ENCODE results near the gene CFAP46.
"Not testable (repeated sequence)": the region's sequence is repeated elsewhere in the genome, so short reads cannot be mapped to it uniquely, and the experiment has no call there.

The CFAP46 gene

DNA sequence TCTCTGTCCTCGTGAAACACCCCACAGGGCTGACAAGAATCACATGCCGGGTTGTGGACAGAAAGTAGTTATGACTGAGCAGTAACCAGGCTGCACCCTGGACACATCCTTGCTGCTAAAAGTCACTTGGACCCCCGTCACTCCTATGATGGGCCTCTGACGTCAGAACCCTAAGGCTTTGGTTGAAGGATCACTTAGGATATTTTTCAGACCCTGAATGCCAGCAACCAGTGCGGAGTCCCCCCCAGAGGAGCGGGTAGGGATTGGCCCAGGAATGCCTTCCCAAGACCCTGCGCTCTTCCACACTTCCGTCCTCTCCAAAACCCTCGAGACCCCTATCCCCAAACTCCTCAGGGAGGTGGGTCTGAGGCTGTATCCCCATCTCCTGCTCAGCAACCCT, 52.1 kb downstream of the CFAP46 start:
- Histone ChIP-seq H4K20me1 (ENCODE audit: insufficient read depth, low read length) (0 out of 2 replicates have a peak, but pooled peaks cover 4% of the 10 kb centered on the region), H3K27me3 (ENCODE audit: insufficient read depth, low read length, poor library complexity) (peaks cover 7% of the 10 kb centered on the region), H3K79me2 (ENCODE audit: insufficient read depth, low read length) (no peaks in the 10 kb centered on the region), H3K4me3 (ENCODE audit: low read depth in 1 of 2, low read length in 2 of 2) (no peak overlapping the region), H3K4me1 (ENCODE audit: insufficient read depth, low read length) (no peaks in the 10 kb centered on the region), H2AFZ (ENCODE audit: low read depth, low read length) (no peak overlapping the region), H3K27ac (ENCODE audit: low read length) (no peak overlapping the region), H3K36me3 (ENCODE audit: insufficient read depth, low read length) (no peaks in the 10 kb centered on the region), H3K9ac (ENCODE audit: low read depth, low read length) (no peak overlapping the region), H3K4me2 (ENCODE audit: insufficient read depth, low read length) (no peak overlapping the region), H3K9me3 (ENCODE audit: insufficient read depth, low read length, severe bottlenecking) (no peaks in the 10 kb centered on the region)
- ATAC-seq (ENCODE audit: insufficient read depth, low read depth) (no peak), DNase-seq (no peak)
- no peak for TF ChIP-seq EZH2 (IDR thresholded peaks at IDR 0.05; ENCODE audit: borderline replicate concordance, low read depth, low read length, severe bottlenecking)
- TF ChIP-seq, protein P1, sequence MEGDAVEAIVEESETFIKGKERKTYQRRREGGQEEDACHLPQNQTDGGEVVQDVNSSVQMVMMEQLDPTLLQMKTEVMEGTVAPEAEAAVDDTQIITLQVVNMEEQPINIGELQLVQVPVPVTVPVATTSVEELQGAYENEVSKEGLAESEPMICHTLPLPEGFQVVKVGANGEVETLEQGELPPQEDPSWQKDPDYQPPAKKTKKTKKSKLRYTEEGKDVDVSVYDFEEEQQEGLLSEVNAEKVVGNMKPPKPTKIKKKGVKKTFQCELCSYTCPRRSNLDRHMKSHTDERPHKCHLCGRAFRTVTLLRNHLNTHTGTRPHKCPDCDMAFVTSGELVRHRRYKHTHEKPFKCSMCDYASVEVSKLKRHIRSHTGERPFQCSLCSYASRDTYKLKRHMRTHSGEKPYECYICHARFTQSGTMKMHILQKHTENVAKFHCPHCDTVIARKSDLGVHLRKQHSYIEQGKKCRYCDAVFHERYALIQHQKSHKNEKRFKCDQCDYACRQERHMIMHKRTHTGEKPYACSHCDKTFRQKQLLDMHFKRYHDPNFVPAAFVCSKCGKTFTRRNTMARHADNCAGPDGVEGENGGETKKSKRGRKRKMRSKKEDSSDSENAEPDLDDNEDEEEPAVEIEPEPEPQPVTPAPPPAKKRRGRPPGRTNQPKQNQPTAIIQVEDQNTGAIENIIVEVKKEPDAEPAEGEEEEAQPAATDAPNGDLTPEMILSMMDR (IDR thresholded peaks at IDR 0.05; ENCODE audit: borderline replicate concordance, extremely low read depth, low read length, poor library complexity, severe bottlenecking) = no peak

DNA sequence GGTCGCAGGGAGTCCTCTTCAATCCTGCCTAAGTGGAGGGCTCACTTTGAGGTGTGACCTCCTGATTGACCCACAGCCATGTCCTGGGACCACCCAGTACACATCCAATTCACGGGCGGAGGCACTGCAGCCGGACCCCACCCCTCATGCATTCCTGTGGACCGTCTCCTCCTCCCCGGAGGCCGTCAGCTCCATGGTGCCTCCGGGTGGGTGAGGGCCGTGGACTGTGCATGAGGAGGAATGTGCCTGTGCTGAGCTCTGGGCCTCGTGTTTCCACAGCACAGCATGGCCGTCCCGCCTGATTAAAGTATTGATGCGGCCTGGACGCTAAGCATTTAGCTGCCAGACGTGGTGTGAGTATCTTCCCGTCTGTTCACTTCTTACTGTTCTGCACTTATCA, 52.8 kb downstream of the CFAP46 start:
- no peaks in the 10 kb centered on the region for H3K4me1 ChIP-seq (ENCODE audit: insufficient read depth, low read length)
- no peak overlapping the region for H3K4me2 ChIP-seq (ENCODE audit: insufficient read depth, low read length)
- H2AFZ ChIP-seq (ENCODE audit: low read depth, low read length) = no peak overlapping the region
- no peaks in the 10 kb centered on the region for H3K36me3 ChIP-seq (ENCODE audit: insufficient read depth, low read length)
- H3K9me3 ChIP-seq (ENCODE audit: insufficient read depth, low read length, severe bottlenecking) = no peaks in the 10 kb centered on the region
- ATAC-seq (ENCODE audit: insufficient read depth, low read depth) (no peak), DNase-seq (no peak)
- no peak overlapping the region for H3K4me3 ChIP-seq (ENCODE audit: low read depth in 1 of 2, low read length in 2 of 2)
- H3K27ac ChIP-seq (ENCODE audit: low read length) = no peak overlapping the region
- H3K9ac ChIP-seq (ENCODE audit: low read depth, low read length) = no peak overlapping the region
- 0 out of 2 replicates have a peak, but pooled peaks cover 4% of the 10 kb centered on the region for H4K20me1 ChIP-seq (ENCODE audit: insufficient read depth, low read length)
- no peaks in the 10 kb centered on the region for H3K79me2 ChIP-seq (ENCODE audit: insufficient read depth, low read length)
- TF ChIP-seq, protein P1 (IDR thresholded peaks at IDR 0.05; ENCODE audit: borderline replicate concordance, extremely low read depth, low read length, poor library complexity, severe bottlenecking) = no peak
- TF ChIP-seq EZH2 (IDR thresholded peaks at IDR 0.05; ENCODE audit: borderline replicate concordance, low read depth, low read length, severe bottlenecking) = no peak
- peaks cover 3% of the 10 kb centered on the region for H3K27me3 ChIP-seq (ENCODE audit: insufficient read depth, low read length, poor library complexity)

DNA sequence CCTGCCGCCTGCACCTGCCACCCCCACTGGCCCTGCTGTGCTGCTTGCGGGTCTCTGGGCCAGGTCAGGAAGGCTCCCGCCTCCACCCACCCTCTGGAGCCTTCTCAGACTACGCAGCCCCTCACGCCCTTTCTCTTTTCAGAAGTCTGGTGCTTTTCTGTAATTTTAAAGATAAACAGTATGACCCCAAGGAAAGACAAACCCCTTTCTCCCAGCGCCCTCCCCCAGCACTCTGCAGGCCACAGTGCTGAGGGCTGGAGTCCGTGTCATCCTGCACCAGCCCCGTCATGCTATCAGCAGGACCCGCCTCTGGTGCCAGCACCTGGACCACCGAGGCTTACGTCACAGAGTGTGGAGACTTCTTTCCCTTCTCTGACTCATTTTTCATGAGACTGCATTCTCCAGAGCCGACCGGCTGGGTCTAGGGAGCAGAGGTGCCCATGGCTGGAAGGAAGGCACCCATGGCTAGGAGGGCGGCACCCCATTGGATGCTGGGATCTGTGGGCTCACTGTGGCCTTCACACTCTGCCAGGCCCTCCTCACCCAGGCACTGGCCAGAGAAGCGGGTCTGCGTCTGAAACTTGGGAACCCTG, 53.4 kb downstream of the CFAP46 start:
- H4K20me1 ChIP-seq (ENCODE audit: insufficient read depth, low read length) = 0 out of 2 replicates have a peak, but pooled peaks cover 4% of the 10 kb centered on the region
- H2AFZ ChIP-seq (ENCODE audit: low read depth, low read length) = no peak overlapping the region
- no peak overlapping the region for H3K9ac ChIP-seq (ENCODE audit: low read depth, low read length)
- no peaks in the 10 kb centered on the region for H3K36me3 ChIP-seq (ENCODE audit: insufficient read depth, low read length)
- peaks cover 3% of the 10 kb centered on the region for H3K27me3 ChIP-seq (ENCODE audit: insufficient read depth, low read length, poor library complexity)
- no peaks in the 10 kb centered on the region for H3K4me1 ChIP-seq (ENCODE audit: insufficient read depth, low read length)
- H3K4me2 ChIP-seq (ENCODE audit: insufficient read depth, low read length) = no peak overlapping the region
- ATAC-seq (ENCODE audit: insufficient read depth, low read depth) (no peak), DNase-seq (no peak)
- no peak overlapping the region for H3K27ac ChIP-seq (ENCODE audit: low read length)
- no peak overlapping the region for H3K4me3 ChIP-seq (ENCODE audit: low read depth in 1 of 2, low read length in 2 of 2)
- TF ChIP-seq, protein P1 (IDR thresholded peaks at IDR 0.05; ENCODE audit: borderline replicate concordance, extremely low read depth, low read length, poor library complexity, severe bottlenecking) = no peak
- TF ChIP-seq EZH2 (IDR thresholded peaks at IDR 0.05; ENCODE audit: borderline replicate concordance, low read depth, low read length, severe bottlenecking) = no peak
- no peaks in the 10 kb centered on the region for H3K79me2 ChIP-seq (ENCODE audit: insufficient read depth, low read length)
- H3K9me3 ChIP-seq (ENCODE audit: insufficient read depth, low read length, severe bottlenecking) = no peaks in the 10 kb centered on the region

DNA sequence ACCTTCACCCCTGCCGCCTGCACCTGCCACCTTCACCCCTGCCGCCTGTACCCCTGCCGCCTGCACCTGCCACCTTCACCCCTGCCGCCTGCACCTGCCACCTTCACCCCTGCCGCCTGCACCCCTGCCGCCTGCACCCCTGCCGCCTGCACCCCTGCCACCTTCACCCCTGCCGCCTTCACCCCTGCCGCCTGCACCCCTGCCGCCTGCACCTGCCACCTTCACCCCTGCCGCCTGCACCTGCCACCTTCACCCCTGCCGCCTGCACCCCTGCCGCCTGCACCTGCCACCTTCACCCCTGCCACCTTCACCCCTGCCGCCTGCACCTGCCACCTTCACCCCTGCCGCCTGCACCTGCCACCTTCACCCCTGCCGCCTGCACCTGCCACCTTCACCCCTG, 53.9 kb downstream of the CFAP46 start:
- not testable (repeated sequence) for H3K36me3 ChIP-seq (ENCODE audit: insufficient read depth, low read length); DNase-seq; H3K4me3 ChIP-seq (ENCODE audit: low read depth in 1 of 2, low read length in 2 of 2)

More for the DNA sequence above, 53.9 kb downstream of the CFAP46 start:
- not testable (repeated sequence) for H3K79me2 ChIP-seq (ENCODE audit: insufficient read depth, low read length); H3K9me3 ChIP-seq (ENCODE audit: insufficient read depth, low read length, severe bottlenecking); ATAC-seq (ENCODE audit: insufficient read depth, low read depth); H3K9ac ChIP-seq (ENCODE audit: low read depth, low read length); H3K4me1 ChIP-seq (ENCODE audit: insufficient read depth, low read length); H4K20me1 ChIP-seq (ENCODE audit: insufficient read depth, low read length); H3K4me2 ChIP-seq (ENCODE audit: insufficient read depth, low read length); H3K27ac ChIP-seq (ENCODE audit: low read length); H3K27me3 ChIP-seq (ENCODE audit: insufficient read depth, low read length, poor library complexity); H2AFZ ChIP-seq (ENCODE audit: low read depth, low read length)
